ENCODE data around the gene IDH1.

DNA sequence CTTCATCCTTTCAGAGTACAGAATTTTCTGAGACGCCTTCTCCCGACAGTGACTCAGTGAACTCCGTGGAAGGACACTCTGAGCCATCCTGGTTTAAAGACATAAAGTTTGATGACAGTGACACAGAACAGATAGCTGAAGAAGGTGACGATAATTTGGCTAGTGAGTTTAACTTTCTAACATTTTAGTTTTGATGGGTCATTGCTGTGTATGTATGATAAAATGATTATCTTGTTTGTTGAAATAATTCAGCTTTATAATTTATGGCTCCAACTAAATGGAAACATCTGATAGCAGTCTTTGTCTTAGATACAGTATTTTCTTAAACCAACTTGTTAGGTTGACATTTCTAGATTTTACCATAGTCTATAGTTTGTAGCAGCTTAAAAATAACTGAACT is 49.3 kb upstream of the IDH1 start:
- TF ChIP-seq, protein P1, sequence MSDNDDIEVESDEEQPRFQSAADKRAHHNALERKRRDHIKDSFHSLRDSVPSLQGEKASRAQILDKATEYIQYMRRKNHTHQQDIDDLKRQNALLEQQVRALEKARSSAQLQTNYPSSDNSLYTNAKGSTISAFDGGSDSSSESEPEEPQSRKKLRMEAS (IDR thresholded peaks at IDR 0.05), result no peak
- TF ChIP-seq HES4 (CRISPR knock-in tag; IDR thresholded peaks at IDR 0.05; ENCODE audit: borderline replicate concordance), result no peak
- TF ChIP-seq, protein P2, sequence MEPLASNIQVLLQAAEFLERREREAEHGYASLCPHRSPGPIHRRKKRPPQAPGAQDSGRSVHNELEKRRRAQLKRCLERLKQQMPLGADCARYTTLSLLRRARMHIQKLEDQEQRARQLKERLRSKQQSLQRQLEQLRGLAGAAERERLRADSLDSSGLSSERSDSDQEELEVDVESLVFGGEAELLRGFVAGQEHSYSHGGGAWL (CRISPR knock-in tag; IDR thresholded peaks at IDR 0.05), result no peak
- TF ChIP-seq ZNF781 (CRISPR knock-in tag; IDR thresholded peaks at IDR 0.05; ENCODE audit: borderline replicate concordance, not compliant biosample characterization), result no peak
- no peak for TF ChIP-seq HMG20B (CRISPR knock-in tag; conservative IDR thresholded peaks at IDR 0.05)
- TF ChIP-seq, protein P3, sequence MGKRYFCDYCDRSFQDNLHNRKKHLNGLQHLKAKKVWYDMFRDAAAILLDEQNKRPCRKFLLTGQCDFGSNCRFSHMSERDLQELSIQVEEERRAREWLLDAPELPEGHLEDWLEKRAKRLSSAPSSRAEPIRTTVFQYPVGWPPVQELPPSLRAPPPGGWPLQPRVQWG (CRISPR knock-in tag; IDR thresholded peaks at IDR 0.05; ENCODE audit: borderline replicate concordance, low read depth), result no peak
- no peak for TF ChIP-seq ASH2L (IDR thresholded peaks at IDR 0.05; ENCODE audit: insufficient read length, low read depth, low read length)
- TF ChIP-seq, protein P4, sequence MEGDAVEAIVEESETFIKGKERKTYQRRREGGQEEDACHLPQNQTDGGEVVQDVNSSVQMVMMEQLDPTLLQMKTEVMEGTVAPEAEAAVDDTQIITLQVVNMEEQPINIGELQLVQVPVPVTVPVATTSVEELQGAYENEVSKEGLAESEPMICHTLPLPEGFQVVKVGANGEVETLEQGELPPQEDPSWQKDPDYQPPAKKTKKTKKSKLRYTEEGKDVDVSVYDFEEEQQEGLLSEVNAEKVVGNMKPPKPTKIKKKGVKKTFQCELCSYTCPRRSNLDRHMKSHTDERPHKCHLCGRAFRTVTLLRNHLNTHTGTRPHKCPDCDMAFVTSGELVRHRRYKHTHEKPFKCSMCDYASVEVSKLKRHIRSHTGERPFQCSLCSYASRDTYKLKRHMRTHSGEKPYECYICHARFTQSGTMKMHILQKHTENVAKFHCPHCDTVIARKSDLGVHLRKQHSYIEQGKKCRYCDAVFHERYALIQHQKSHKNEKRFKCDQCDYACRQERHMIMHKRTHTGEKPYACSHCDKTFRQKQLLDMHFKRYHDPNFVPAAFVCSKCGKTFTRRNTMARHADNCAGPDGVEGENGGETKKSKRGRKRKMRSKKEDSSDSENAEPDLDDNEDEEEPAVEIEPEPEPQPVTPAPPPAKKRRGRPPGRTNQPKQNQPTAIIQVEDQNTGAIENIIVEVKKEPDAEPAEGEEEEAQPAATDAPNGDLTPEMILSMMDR (CRISPR knock-in tag; IDR thresholded peaks at IDR 0.05), result no peak
- TF ChIP-seq POLR2A (IDR thresholded peaks at IDR 0.05; ENCODE audit: insufficient read depth in 1 of 2, low read depth in 2 of 2, low read length in 2 of 2), result no peak
